IMR-90 (cell line): ENCODE data around the gene HECW1. TPM values are rescaled to one million over a fixed set of nuclear protein-coding genes. Genes with fewer than 3 reads are reported as not detected.

Experiments used
- ATAC-seq: fragments of 200-7000 bp; cut with Tn5 transposase; 2 replicates; pipeline ENCODE4 v1.9.1; 2020; ENCODE audit warnings: low read depth, mild to moderate bottlenecking, moderate library complexity
- BruUV-seq: library from RNA; stranded (reverse); fragments of 400-500 nt; replicated peaks from 2 replicates; lab custom pipeline; 2021; lab: Mats Ljungman, UMichigan
- CTCF ChIA-PET: fragments of 300-600 bp; formaldehyde crosslinking; extraction: SDS; loops from one replicate; lab custom pipeline; 2021; ENCODE audit warnings: antibody characterized with exemption; lab: Yijun Ruan, JAX
- POLR2A ChIA-PET: fragments of 300-600 bp; sonication (Branson Sonifier 250); formaldehyde crosslinking; loops from one replicate; lab custom pipeline; 2022; ENCODE audit warnings: antibody characterized with exemption; ENCODE audit not compliant: unreplicated experiment; lab: Charles Lee
- DNase-seq: peaks from one replicate; pipeline ENCODE4 v3.0.0; 2013
- H2AFZ ChIP-seq: replicated peaks from 2 replicates; pipeline ENCODE3; 2013; ENCODE audit warnings: low read length, mild to moderate bottlenecking; ENCODE audit not compliant: poor library complexity
- H2AK5ac ChIP-seq: 2 replicates; pipeline ENCODE4 v1.6.1; 2013; ENCODE audit warnings: low read depth, low read length, inconsistent platforms
- H2AK9ac ChIP-seq: replicated peaks from 2 replicates; pipeline ENCODE3; 2013; ENCODE audit warnings: mild to moderate bottlenecking, low read depth, low read length, moderate library complexity; ENCODE audit not compliant: poor library complexity
- H2BK120ac ChIP-seq: 2 replicates; pipeline ENCODE4 v1.6.1; 2013; ENCODE audit warnings: low read depth, low read length, inconsistent platforms
- H2BK15ac ChIP-seq: 3 replicates; pipeline ENCODE4 v1.6.1; 2013; ENCODE audit warnings: low read depth, low read length, inconsistent platforms
- H2BK20ac ChIP-seq: 2 replicates; pipeline ENCODE4 v1.6.1; 2013; ENCODE audit warnings: low read depth, mild to moderate bottlenecking, inconsistent platforms, low read length, moderate library complexity
- H2BK5ac ChIP-seq: 2 replicates; pipeline ENCODE4 v1.6.1; 2013; ENCODE audit warnings: mild to moderate bottlenecking, low read depth, low read length, inconsistent platforms; ENCODE audit not compliant: poor library complexity, severe bottlenecking
- H3K14ac ChIP-seq: replicated peaks from 2 replicates; pipeline ENCODE4 v1.6.1; 2013; ENCODE audit warnings: low read depth, low read length, inconsistent platforms
- H3K18ac ChIP-seq: 2 replicates; pipeline ENCODE4 v1.6.1; 2013; ENCODE audit warnings: low read depth, low read length, control low read depth
- H3K23ac ChIP-seq: 2 replicates; pipeline ENCODE4 v1.6.1; 2013; ENCODE audit warnings: low read depth, low read length, inconsistent platforms
- H3K27ac ChIP-seq: 2 replicates; pipeline ENCODE4 v1.5.1; 2013; ENCODE audit warnings: mild to moderate bottlenecking, control low read depth, low read length; ENCODE audit not compliant: insufficient read depth
- H3K27me3 ChIP-seq: 2 replicates; pipeline ENCODE4 v1.6.1; 2013; ENCODE audit warnings: low read length; ENCODE audit not compliant: control insufficient read depth, insufficient read depth
- H3K36me3 ChIP-seq: 2 replicates; pipeline ENCODE4 v1.6.1; 2013; ENCODE audit warnings: low read length, mixed read lengths; ENCODE audit not compliant: control insufficient read depth, insufficient read depth
- H3K4ac ChIP-seq: 2 replicates; pipeline ENCODE4 v1.6.1; 2013; ENCODE audit warnings: low read depth, low read length, inconsistent platforms
- H3K4me1 ChIP-seq: 2 replicates; pipeline ENCODE4 v1.6.1; 2013; ENCODE audit warnings: low read length, mixed read lengths; ENCODE audit not compliant: control insufficient read depth, insufficient read depth
- H3K4me2 ChIP-seq: 2 replicates; pipeline ENCODE4 v1.6.1; 2013; ENCODE audit warnings: low read depth, mild to moderate bottlenecking, control low read depth, low read length, moderate library complexity
- H3K4me3 ChIP-seq: 2 replicates; pipeline ENCODE4 v1.5.1; 2013; ENCODE audit warnings: low read depth, mild to moderate bottlenecking, control low read depth, low read length, moderate library complexity; ENCODE audit not compliant: insufficient read depth
- H3K56ac ChIP-seq: 2 replicates; pipeline ENCODE4 v1.6.1; 2013; ENCODE audit warnings: low read length, inconsistent platforms; ENCODE audit not compliant: insufficient read depth; ENCODE audit errors: extremely low read depth
- H3K79me1 ChIP-seq, 2 experiments: 2 replicates each; pipeline ENCODE4 v1.6.1; 2013; ENCODE audit warnings: low read length in 2 of 2, inconsistent platforms in 1 of 2, low read depth in 1 of 2
- H3K9ac ChIP-seq: 2 replicates; pipeline ENCODE4 v1.6.1; 2013; ENCODE audit warnings: low read depth, low read length, control low read depth
- H3K9me1 ChIP-seq: 2 replicates; pipeline ENCODE4 v1.6.1; 2013; ENCODE audit warnings: low read length, inconsistent platforms; ENCODE audit not compliant: insufficient read depth
- H3K9me3 ChIP-seq: 2 replicates; pipeline ENCODE4 v1.6.1; 2013; ENCODE audit warnings: low read length; ENCODE audit not compliant: control insufficient read depth, insufficient read depth
- H4K20me1 ChIP-seq: 2 replicates; pipeline ENCODE4 v1.6.1; 2013; ENCODE audit warnings: low read length, inconsistent platforms; ENCODE audit not compliant: insufficient read depth
- H4K5ac ChIP-seq: 2 replicates; pipeline ENCODE4 v1.6.1; 2013; ENCODE audit warnings: mild to moderate bottlenecking, low read depth, low read length, control low read depth
- H4K8ac ChIP-seq, 2 experiments: 2 replicates each; pipeline ENCODE4 v1.6.1; 2013; ENCODE audit warnings: low read depth in 2 of 2, low read length in 2 of 2, control low read depth in 1 of 2, inconsistent platforms in 1 of 2
- H4K91ac ChIP-seq: 2 replicates; pipeline ENCODE4 v1.6.1; 2013; ENCODE audit warnings: low read depth, low read length, inconsistent platforms; ENCODE audit not compliant: insufficient read depth
- BHLHE40 ChIP-seq: fragments of 150-350 bp; IDR thresholded peaks from 2 replicates; pipeline ENCODE4 v1.6.1; 2016; ENCODE audit warnings: mild to moderate bottlenecking, low read depth, low read length
- CEBPB ChIP-seq: IDR thresholded peaks from 2 replicates; pipeline ENCODE4 v1.6.1; 2012; ENCODE audit warnings: low read depth, low read length, improper control_type of control experiment
- CHD1 ChIP-seq: IDR thresholded peaks from 2 replicates; pipeline ENCODE4 v1.6.1; 2012; ENCODE audit warnings: low read depth, low read length, improper control_type of control experiment
- ELK1 ChIP-seq: fragments of 150-350 bp; IDR thresholded peaks from 2 replicates; pipeline ENCODE4 v1.6.1; 2016; ENCODE audit warnings: low read depth, mild to moderate bottlenecking, low read length, moderate library complexity, borderline replicate concordance
- MAFK ChIP-seq: IDR thresholded peaks from 2 replicates; pipeline ENCODE4 v1.6.1; 2012; ENCODE audit warnings: low read depth, low read length, improper control_type of control experiment
- MAZ ChIP-seq: IDR thresholded peaks from 2 replicates; pipeline ENCODE4 v1.6.1; 2012; ENCODE audit warnings: low read depth, mild to moderate bottlenecking, low read length, improper control_type of control experiment, moderate library complexity, borderline replicate concordance
- NFE2L2 ChIP-seq: fragments of 150-350 bp; IDR thresholded peaks from 2 replicates; pipeline ENCODE4 v1.6.1; 2016; ENCODE audit warnings: low read depth, mild to moderate bottlenecking, low read length
- POLR2A ChIP-seq: IDR thresholded peaks from 2 replicates; pipeline ENCODE4 v1.6.1; 2012; ENCODE audit warnings: mild to moderate bottlenecking, low read depth, low read length
- RAD21 ChIP-seq: IDR thresholded peaks from 2 replicates; pipeline ENCODE4 v1.6.1; 2012; ENCODE audit warnings: low read length, improper control_type of control experiment
- SMC3 ChIP-seq: fragments of 150-350 bp; IDR thresholded peaks from 2 replicates; pipeline ENCODE4 v1.6.1; 2016; ENCODE audit warnings: low read depth, mild to moderate bottlenecking, antibody characterized with exemption, low read length, moderate library complexity
- WGBS, 2 experiments: methylation state at CpG; one replicate each; pipeline versions ENCODE4 v1.1.5 to v1.1.7; 2013; ENCODE audit warnings: missing lambda C conversion rate in 2 of 2; ENCODE audit not compliant: insufficient read length in 1 of 2; ENCODE audit errors: extremely low coverage in 2 of 2; 5-methylcytosine and 5-hydroxymethylcytosine counted together
- dilution Hi-C: fragments of 300-500 bp; cut with HindIII; formaldehyde crosslinking; loops from one replicate; pipeline ENCODE4 v1.14.3; 2018; ENCODE audit warnings: low sequenced_read_pairs; ENCODE audit not compliant: unreplicated experiment
- in situ Hi-C: fragments of 300-500 bp; cut with MboI; formaldehyde crosslinking; loops from 3 replicates; pipeline ENCODE4 v1.14.3; 2019; ENCODE audit warnings: low sequenced_read_pairs, inconsistent platforms, mixed read lengths
- intact Hi-C: fragments of 100-400 bp; cut with micrococcal nuclease; formaldehyde crosslinking; loops from 2 replicates; pipeline ENCODE4 v1.10.0; 2022
- polyA plus RNA-seq, 3 experiments: library from polyadenylated mRNA; depleted of rRNA; stranded (reverse); fragments of >200 nt; gene quantifications; 2 replicates each; pipeline ENCODE4 v1.2.3, GENCODE V29; 2012; ENCODE audit warnings: low replicate concordance in 1 of 3
- total RNA-seq: library from RNA; depleted of rRNA; stranded (reverse); fragments of >200 nt; gene quantifications from 2 replicates; pipeline ENCODE4 v1.2.3, GENCODE V29; 2012

HECW1 gene
- total and polyA plus RNA-seq, 2 of the 4 experiments (the other 2 are of a cell fraction), result 0.56 to 1.3 TPM

- POLR2A ChIA-PET, result no interaction called here
- BruUV-seq, result no TSS peak
These were observed 100.5 kb downstream of the HECW1 start for GRCh38 chr7:43212921-43213320.

More at GRCh38 chr7:43212921-43213320, 100.5 kb downstream of the HECW1 start:
- Histone ChIP-seq H3K56ac (no peak overlapping the region), H2BK15ac (no peak overlapping the region), H4K8ac (no peak overlapping the region), H4K20me1 (no peaks in the 10 kb centered on the region), H3K9me3 (no peaks in the 10 kb centered on the region), H3K9me1 (no peaks in the 10 kb centered on the region), H3K4me1 (peaks cover 2% of the 10 kb centered on the region; the same call in 1 of the 2 replicates), H3K27me3 (no peaks in the 10 kb centered on the region; the same call in 1 of the 2 replicates), H2AK5ac (no peak overlapping the region), H4K5ac (no peak overlapping the region), H3K79me1 (no peaks in the 10 kb centered on the region), H3K9ac (no peak overlapping the region), H3K23ac (no peak overlapping the region), H2AK9ac (no peak overlapping the region), H2AFZ (no peak overlapping the region), H2BK20ac (no peak overlapping the region), H4K91ac (no peak overlapping the region), H2BK5ac (no peak overlapping the region), H3K27ac (no peak overlapping the region), H3K36me3 (no peaks in the 10 kb centered on the region), H3K4me3 (no peak overlapping the region), H3K18ac (no peak overlapping the region), H3K4me2 (no peak overlapping the region), H2BK120ac (no peak overlapping the region), H3K14ac (no peak overlapping the region), H3K4ac (no peak overlapping the region)
- CTCF ChIA-PET, result no interaction called here
- ATAC-seq, result no peak
- TF ChIP-seq NFE2L2 (no peak), RAD21 (no peak), MAFK (no peak), MAZ (no peak), POLR2A (no peak), CEBPB (no peak), ELK1 (no peak), SMC3 (no peak), BHLHE40 (no peak), CHD1 (no peak)
- dilution Hi-C loops, result no loop called here
- DNase-seq, result no peak
- intact Hi-C loops, result no loop called here
- in situ Hi-C loops, result no loop called here
- no CpG with 5 or more reads among the region's 3 CpGs for WGBS, 2 experiments
